HCT116 (cell line): Measurements from ENCODE around the gene TRHDE. TPM values are rescaled to one million over a fixed set of nuclear protein-coding genes. Genes with fewer than 3 reads are reported as not detected.

ENCODE experiments used
- ATAC-seq: fragments of 200-7000 bp; cut with Tn5 transposase; 2 replicates; pipeline ENCODE4 v1.9.1; 2020; ENCODE audit warnings: mild to moderate bottlenecking, moderate library complexity
- BruUV-seq: library from RNA; stranded (reverse); fragments of 400-500 nt; replicated peaks from 2 replicates; lab custom pipeline; 2021; lab: Mats Ljungman, UMichigan
- CTCF ChIA-PET: fragments of 300-600 bp; sonication (Branson Sonifier 250); formaldehyde crosslinking; loops from one replicate; lab custom pipeline; 2021; ENCODE audit warnings: antibody characterized with exemption; lab: Charles Lee
- POLR2A ChIA-PET: fragments of 300-600, 350-600 bp; sonication (Branson Sonifier 250); formaldehyde crosslinking; loops from one replicate; lab custom pipeline; 2021; ENCODE audit warnings: antibody characterized with exemption; lab: Charles Lee
- RAD21 ChIA-PET, 2 experiments: fragments of 300-600 bp; sonication (Branson Sonifier 250); formaldehyde crosslinking; loops; one replicate each; lab custom pipeline; 2023; ENCODE audit warnings: low total read pairs in 2 of 2; ENCODE audit not compliant: uncharacterized antibody in 2 of 2, unreplicated experiment in 2 of 2, low non-redundant PET in 1 of 2; lab: Charles Lee
- DNase-seq: peaks from one replicate; pipeline ENCODE4 v3.0.0-alpha.2; 2010; ENCODE audit warnings: low read depth, low spot score
- H2AFZ ChIP-seq: fragments of 200-600 bp; shearing (Covaris generic), sonication (generic); 2 replicates; pipeline ENCODE4 v1.6.1; 2017; ENCODE audit warnings: low read depth, mixed run types, mixed read lengths, antibody characterized with exemption, low read length; ENCODE audit not compliant: poor library complexity, severe bottlenecking
- H3K27ac ChIP-seq: 2 replicates; pipeline ENCODE4 v1.5.1; 2012; ENCODE audit warnings: low read depth, low read length
- H3K27me3 ChIP-seq: fragments of 200-600 bp; sonication (generic); 2 replicates; pipeline ENCODE4 v1.6.1; 2016; ENCODE audit warnings: mixed run types, low read length, mixed read lengths; ENCODE audit not compliant: insufficient read depth
- H3K36me3 ChIP-seq, 2 experiments: fragments of 200-500 bp in 1 of 2; fragments of 200-600 bp in 1 of 2; sonication (Bioruptor generic) in 1 of 2; sonication (generic) in 1 of 2; 2 replicates each; pipeline versions ENCODE4 v1.5.1 to v1.6.1; 2014 to 2016; ENCODE audit warnings: low read length in 2 of 2, inconsistent platforms in 1 of 2, mixed read lengths in 1 of 2, mixed run types in 1 of 2; ENCODE audit not compliant: insufficient read depth in 2 of 2, control insufficient read depth in 1 of 2
- H3K4me1 ChIP-seq, 2 experiments: fragments of 200-600 bp in 1 of 2; sonication (generic) in 1 of 2; 2 replicates each; pipeline versions ENCODE4 v1.5.1 to v1.6.1; 2012 to 2017; ENCODE audit warnings: low read length in 2 of 2, inconsistent platforms in 1 of 2, mild to moderate bottlenecking in 1 of 2, mixed read lengths in 1 of 2, mixed run types in 1 of 2, moderate library complexity in 1 of 2; ENCODE audit not compliant: insufficient read depth in 2 of 2, control insufficient read depth in 1 of 2
- H3K4me2 ChIP-seq: fragments of 200-600 bp; sonication (generic); 2 replicates; pipeline ENCODE4 v1.6.1; 2017; ENCODE audit warnings: mixed run types, low read length, mixed read lengths
- H3K4me3 ChIP-seq, 2 experiments: fragments of 200-600 bp in 1 of 2; sonication (generic) in 1 of 2; replicated peaks in 1 of 2; 2 replicates each; pipeline ENCODE4 v1.5.1; 2011 to 2016; ENCODE audit warnings: low read length in 2 of 2, control low read depth in 1 of 2, low read depth in 1 of 2, mild to moderate bottlenecking in 1 of 2, mixed read lengths in 1 of 2, mixed run types in 1 of 2
- H3K79me2 ChIP-seq: fragments of 200-600 bp; sonication (generic); 2 replicates; pipeline ENCODE4 v1.6.1; 2017; ENCODE audit warnings: mild to moderate bottlenecking, mixed run types, low read length, moderate library complexity, mixed read lengths; ENCODE audit not compliant: insufficient read depth
- H3K9ac ChIP-seq: fragments of 200-600 bp; sonication (generic); 2 replicates; pipeline ENCODE4 v1.6.1; 2016; ENCODE audit warnings: low read length, mixed read lengths
- H3K9me2 ChIP-seq: fragments of 200-600 bp; sonication (generic), shearing (Covaris generic); 2 replicates; pipeline ENCODE4 v1.6.1; 2017; ENCODE audit warnings: mixed run types, mild to moderate bottlenecking, moderate library complexity; ENCODE audit not compliant: insufficient read depth
- H3K9me3 ChIP-seq, 2 experiments: fragments of 200-500 bp in 1 of 2; fragments of 200-600 bp in 1 of 2; sonication (Bioruptor generic) in 1 of 2; sonication (generic) in 1 of 2; 2 replicates each; pipeline ENCODE4 v1.6.1; 2014 to 2017; ENCODE audit warnings: low read length in 2 of 2, mixed read lengths in 2 of 2, inconsistent platforms in 1 of 2, low read depth in 1 of 2, mild to moderate bottlenecking in 1 of 2, mixed run types in 1 of 2, moderate library complexity in 1 of 2; ENCODE audit not compliant: control insufficient read depth in 1 of 2, insufficient read depth in 1 of 2
- H4K20me1 ChIP-seq: fragments of 200-600 bp; sonication (generic), shearing (Covaris generic); 2 replicates; pipeline ENCODE4 v1.6.1; 2017; ENCODE audit warnings: mixed run types, mild to moderate bottlenecking, moderate library complexity; ENCODE audit not compliant: insufficient read depth
- CBX3 ChIP-seq: IDR thresholded peaks from 2 replicates; pipeline ENCODE4 v1.6.1; 2012; ENCODE audit warnings: low read depth
- CEBPB ChIP-seq: IDR thresholded peaks from 2 replicates; pipeline ENCODE4 v1.6.1; 2012; ENCODE audit warnings: low read depth
- CTCF ChIP-seq, 3 experiments: fragments of 200-600 bp in 1 of 3; sonication (generic) in 1 of 3; IDR thresholded peaks in 2 of 3; conservative IDR thresholded peaks in 1 of 3; 2 replicates each; pipeline ENCODE4 v1.5.1; 2012 to 2017; ENCODE audit warnings: low read depth in 2 of 3, low read length in 2 of 3, antibody characterized with exemption in 1 of 3, borderline replicate concordance in 1 of 3, control low read depth in 1 of 3, mild to moderate bottlenecking in 1 of 3, mixed read lengths in 1 of 3, mixed run types in 1 of 3, moderate library complexity in 1 of 3; ENCODE audit not compliant: insufficient read depth in 1 of 3
- EZH2 ChIP-seq: fragments of 200-600 bp; sonication (generic); IDR thresholded peaks from 2 replicates; pipeline ENCODE4 v1.6.1; 2017; ENCODE audit warnings: antibody characterized with exemption, mixed run types
- EZH2phosphoT487 ChIP-seq: fragments of 200-600 bp; IDR thresholded peaks from 2 replicates; pipeline ENCODE4 v1.6.1; 2018; ENCODE audit warnings: antibody characterized with exemption, borderline replicate concordance
- JUND ChIP-seq: IDR thresholded peaks from 2 replicates; pipeline ENCODE4 v1.6.1; 2012
- POLR2A ChIP-seq: IDR thresholded peaks from 2 replicates; pipeline ENCODE4 v1.7.0; 2011; ENCODE audit warnings: borderline replicate concordance; ENCODE audit not compliant: insufficient read depth, insufficient read length; ENCODE audit errors: extremely low read depth
- POLR2AphosphoS5 ChIP-seq: IDR thresholded peaks from 2 replicates; pipeline ENCODE4 v1.6.1; 2011; ENCODE audit warnings: mild to moderate bottlenecking, low read depth, low read length, moderate library complexity
- RAD21 ChIP-seq: IDR thresholded peaks from 2 replicates; pipeline ENCODE4 v1.6.1; 2012; ENCODE audit warnings: low read depth, mild to moderate bottlenecking
- SIN3A ChIP-seq: IDR thresholded peaks from 2 replicates; pipeline ENCODE4 v1.6.1; 2012; ENCODE audit warnings: low read depth
- intact Hi-C: fragments of 100-400 bp; cut with micrococcal nuclease; formaldehyde crosslinking; loops from 2 replicates; pipeline ENCODE4 v1.10.0; 2022
- total RNA-seq: library from RNA; stranded (reverse); gene quantifications from one replicate; pipeline ENCODE4 v1.2.1, GENCODE V29; 2021; ENCODE audit not compliant: unreplicated experiment

TRHDE gene
- total RNA-seq, 1 experiment from 2014 or later, result 2.9 TPM

GRCh38 chr12:72540811-72541210 lies 268.6 kb downstream of the TRHDE start:
- ChIA-PET CTCF (no interaction called here), RAD21 (no interaction called here), POLR2A (no interaction called here)
- ATAC-seq (no peak), DNase-seq (no peak)
- no peak overlapping the region for H3K4me3 ChIP-seq
- no peak overlapping the region for H2AFZ ChIP-seq
- H3K9me3 ChIP-seq, result no peaks in the 10 kb centered on the region
- H3K9ac ChIP-seq, result no peak overlapping the region
- H3K36me3 ChIP-seq, result no peaks in the 10 kb centered on the region
- no peaks in the 10 kb centered on the region for H3K79me2 ChIP-seq
- no peaks in the 10 kb centered on the region for H3K9me2 ChIP-seq
- H3K4me1 ChIP-seq, result no peaks in the 10 kb centered on the region
- no TSS peak for BruUV-seq
- H3K27ac ChIP-seq, result no peak overlapping the region
- H3K4me2 ChIP-seq, result no peak overlapping the region
- no peak for TF ChIP-seq SIN3A
- TF ChIP-seq CEBPB, result no peak
- TF ChIP-seq EZH2phosphoT487, result no peak
- TF ChIP-seq CTCF (IDR thresholded peaks at IDR 0.05 in 2 of 3, conservative IDR thresholded peaks at IDR 0.05 in 1 of 3; ENCODE audit: borderline replicate concordance in 1 of 3, insufficient read depth in 1 of 3, low read depth in 2 of 3, low read length in 2 of 3), result no peak
- TF ChIP-seq EZH2, result no peak
- no peaks in the 10 kb centered on the region for H3K27me3 ChIP-seq
- no peaks in the 10 kb centered on the region for H4K20me1 ChIP-seq
- intact Hi-C loops, result no loop called here

- no peak for DNase-seq
- ChIA-PET CTCF (no interaction called here), POLR2A (no interaction called here), RAD21 (no interaction called here)
- no peaks in the 10 kb centered on the region for H3K36me3 ChIP-seq
- H3K9me2 ChIP-seq, result no peaks in the 10 kb centered on the region
- TF ChIP-seq SIN3A, result no peak
- no peak for TF ChIP-seq CTCF (IDR thresholded peaks at IDR 0.05 in 2 of 3, conservative IDR thresholded peaks at IDR 0.05 in 1 of 3; ENCODE audit: borderline replicate concordance in 1 of 3, insufficient read depth in 1 of 3, low read depth in 2 of 3, low read length in 2 of 3)
- TF ChIP-seq JUND, result no peak
- no peak for TF ChIP-seq POLR2A
- TF ChIP-seq RAD21, result no peak
- no peak for TF ChIP-seq POLR2AphosphoS5
- TF ChIP-seq CBX3, result no peak
- no peak for TF ChIP-seq EZH2phosphoT487
- H3K4me3 ChIP-seq, result no peak overlapping the region
- H3K27me3 ChIP-seq, result no peaks in the 10 kb centered on the region
- ATAC-seq, result no peak
- no peak overlapping the region for H3K4me2 ChIP-seq
- H3K27ac ChIP-seq, result no peak overlapping the region
- intact Hi-C loops, result no loop called here
- BruUV-seq, result no TSS peak
- no peak overlapping the region for H2AFZ ChIP-seq
- H3K9me3 ChIP-seq, result no peaks in the 10 kb centered on the region
- H3K9ac ChIP-seq, result no peak overlapping the region
- no peaks in the 10 kb centered on the region for H4K20me1 ChIP-seq
- no peaks in the 10 kb centered on the region for H3K79me2 ChIP-seq
- H3K4me1 ChIP-seq, result no peaks in the 10 kb centered on the region
Measured at GRCh38 chr12:72543777-72544467, 271.8 kb downstream of the TRHDE start.
